ENCODE data around the gene APOA4. TPM values are rescaled to one million over a fixed set of nuclear protein-coding genes. Genes with fewer than 3 reads are reported as not detected.

The APOA4 gene
- total RNA-seq, 4 donors from 2014 or later: not detected

DNA sequence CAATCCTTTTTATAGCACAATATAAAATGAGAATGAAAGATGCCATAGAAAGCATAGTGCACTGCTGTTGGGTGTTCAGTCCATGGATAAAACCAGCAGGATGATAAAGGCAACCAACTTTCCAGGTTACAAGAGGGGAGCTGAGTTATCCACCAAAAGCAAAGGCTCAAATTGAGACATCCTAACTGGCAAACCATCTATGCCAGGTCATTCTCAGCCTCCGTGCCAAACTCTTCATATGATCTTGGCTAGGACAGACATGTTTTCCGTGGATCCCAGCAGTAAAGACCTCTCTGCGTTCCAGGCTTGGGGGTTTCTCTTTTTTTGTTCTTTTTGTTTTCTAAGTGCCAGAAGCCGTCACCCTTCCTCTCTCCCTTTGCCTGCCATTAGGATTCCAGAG lies 21.6 kb upstream of the APOA4 start:
- Histone ChIP-seq H3K9me3 (no peaks in the 10 kb centered on the region), H3K36me3 (no peaks in the 10 kb centered on the region), H3K27me3 (no peaks in the 10 kb centered on the region), H3K27ac (no peak overlapping the region), H3K4me1 (no peaks in the 10 kb centered on the region), H3K4me3 (no peak overlapping the region)
- intact Hi-C loops (cut with DNase I; ENCODE audit: low total_unique reads): no loop called here
- TF ChIP-seq, protein P1, sequence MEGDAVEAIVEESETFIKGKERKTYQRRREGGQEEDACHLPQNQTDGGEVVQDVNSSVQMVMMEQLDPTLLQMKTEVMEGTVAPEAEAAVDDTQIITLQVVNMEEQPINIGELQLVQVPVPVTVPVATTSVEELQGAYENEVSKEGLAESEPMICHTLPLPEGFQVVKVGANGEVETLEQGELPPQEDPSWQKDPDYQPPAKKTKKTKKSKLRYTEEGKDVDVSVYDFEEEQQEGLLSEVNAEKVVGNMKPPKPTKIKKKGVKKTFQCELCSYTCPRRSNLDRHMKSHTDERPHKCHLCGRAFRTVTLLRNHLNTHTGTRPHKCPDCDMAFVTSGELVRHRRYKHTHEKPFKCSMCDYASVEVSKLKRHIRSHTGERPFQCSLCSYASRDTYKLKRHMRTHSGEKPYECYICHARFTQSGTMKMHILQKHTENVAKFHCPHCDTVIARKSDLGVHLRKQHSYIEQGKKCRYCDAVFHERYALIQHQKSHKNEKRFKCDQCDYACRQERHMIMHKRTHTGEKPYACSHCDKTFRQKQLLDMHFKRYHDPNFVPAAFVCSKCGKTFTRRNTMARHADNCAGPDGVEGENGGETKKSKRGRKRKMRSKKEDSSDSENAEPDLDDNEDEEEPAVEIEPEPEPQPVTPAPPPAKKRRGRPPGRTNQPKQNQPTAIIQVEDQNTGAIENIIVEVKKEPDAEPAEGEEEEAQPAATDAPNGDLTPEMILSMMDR (IDR thresholded peaks at IDR 0.05): no peak
- no peak for TF ChIP-seq POLR2A (IDR thresholded peaks at IDR 0.05)
- DNase-seq: no peak

DNA sequence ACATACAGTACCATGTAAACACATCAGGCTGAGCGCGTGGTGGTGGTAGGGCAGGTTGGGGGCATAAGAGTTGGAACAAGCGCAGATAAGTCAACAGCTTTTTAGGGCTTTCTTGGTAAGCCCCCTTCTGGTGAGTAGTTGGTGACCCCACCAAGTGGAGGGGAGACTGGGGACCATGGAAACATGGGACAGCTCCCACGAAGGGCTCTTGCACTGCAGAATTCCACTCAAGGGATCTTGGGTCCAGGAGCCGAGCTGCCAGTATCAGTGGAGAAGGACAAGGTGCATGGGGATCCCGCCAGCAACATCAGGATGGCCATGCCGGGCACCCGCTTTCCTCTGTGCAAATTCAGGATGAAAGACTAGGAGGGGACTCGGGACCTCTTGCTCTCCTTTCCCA lies 20.6 kb upstream of the APOA4 start:
- no peaks in the 10 kb centered on the region for H3K4me1 ChIP-seq
- H3K27me3 ChIP-seq: no peaks in the 10 kb centered on the region
- intact Hi-C loops (cut with DNase I; ENCODE audit: low total_unique reads): no loop called here
- H3K36me3 ChIP-seq: no peaks in the 10 kb centered on the region
- H3K9me3 ChIP-seq: no peaks in the 10 kb centered on the region
- H3K27ac ChIP-seq: no peak overlapping the region
- TF ChIP-seq, protein P1 (IDR thresholded peaks at IDR 0.05): no peak
- TF ChIP-seq POLR2A (IDR thresholded peaks at IDR 0.05): no peak
- DNase-seq: no peak
- H3K4me3 ChIP-seq: no peak overlapping the region

DNA sequence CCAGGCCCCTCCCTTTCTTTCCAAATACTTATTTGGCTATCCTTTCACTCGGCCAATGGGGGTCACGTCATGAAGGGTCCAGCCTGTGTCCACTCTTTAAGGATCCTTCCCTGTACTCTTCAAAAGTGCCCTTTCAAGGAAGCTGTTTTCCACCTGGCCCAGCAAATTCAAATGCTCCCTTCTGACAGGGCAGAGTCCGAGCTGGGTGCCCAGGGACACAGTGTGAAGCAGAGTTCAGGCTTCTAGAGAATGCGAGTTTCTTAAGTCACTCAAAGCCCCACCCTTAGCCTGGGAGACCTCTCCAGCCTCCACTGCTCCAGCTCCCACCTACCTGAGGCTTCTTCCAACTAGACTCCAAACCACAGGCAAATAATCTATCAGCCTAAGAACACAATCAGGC lies 19.8 kb upstream of the APOA4 start:
- DNase-seq: no peak
- intact Hi-C loops (cut with DNase I; ENCODE audit: low total_unique reads): no loop called here
- no peaks in the 10 kb centered on the region for H3K27me3 ChIP-seq
- TF ChIP-seq POLR2A (IDR thresholded peaks at IDR 0.05): no peak
- TF ChIP-seq, protein P1 (IDR thresholded peaks at IDR 0.05): no peak
- no peaks in the 10 kb centered on the region for H3K9me3 ChIP-seq
- H3K4me1 ChIP-seq: no peaks in the 10 kb centered on the region
- H3K27ac ChIP-seq: no peak overlapping the region
- no peak overlapping the region for H3K4me3 ChIP-seq
- no peaks in the 10 kb centered on the region for H3K36me3 ChIP-seq

DNA sequence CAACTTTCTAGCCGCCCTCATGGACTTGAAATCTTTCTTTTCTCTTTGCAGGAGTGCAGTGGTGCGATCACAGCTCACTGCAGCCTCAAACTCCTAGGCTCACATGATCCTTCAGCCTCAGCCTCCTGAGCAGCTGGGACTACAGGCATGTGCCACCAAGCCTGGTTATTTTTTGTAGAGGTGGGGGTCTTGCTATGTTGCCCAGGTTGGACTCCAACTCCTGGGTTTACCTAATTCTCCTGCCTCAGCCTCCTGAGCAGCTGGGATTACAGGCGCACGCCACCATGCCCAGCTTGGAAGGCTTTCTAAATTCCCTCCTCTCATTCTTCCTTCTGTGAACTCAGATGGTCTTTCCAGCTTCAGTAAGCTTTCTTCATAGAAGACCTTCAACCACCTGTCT lies 19.0 kb upstream of the APOA4 start:
- H3K4me1 ChIP-seq: no peaks in the 10 kb centered on the region
- no peak for DNase-seq
- TF ChIP-seq, protein P1 (IDR thresholded peaks at IDR 0.05): no peak
- TF ChIP-seq POLR2A (IDR thresholded peaks at IDR 0.05): no peak
- H3K4me3 ChIP-seq: no peak overlapping the region
- no peaks in the 10 kb centered on the region for H3K27me3 ChIP-seq
- H3K9me3 ChIP-seq: no peaks in the 10 kb centered on the region
- intact Hi-C loops (cut with DNase I; ENCODE audit: low total_unique reads): no loop called here
- H3K36me3 ChIP-seq: no peaks in the 10 kb centered on the region
- no peak overlapping the region for H3K27ac ChIP-seq

DNA sequence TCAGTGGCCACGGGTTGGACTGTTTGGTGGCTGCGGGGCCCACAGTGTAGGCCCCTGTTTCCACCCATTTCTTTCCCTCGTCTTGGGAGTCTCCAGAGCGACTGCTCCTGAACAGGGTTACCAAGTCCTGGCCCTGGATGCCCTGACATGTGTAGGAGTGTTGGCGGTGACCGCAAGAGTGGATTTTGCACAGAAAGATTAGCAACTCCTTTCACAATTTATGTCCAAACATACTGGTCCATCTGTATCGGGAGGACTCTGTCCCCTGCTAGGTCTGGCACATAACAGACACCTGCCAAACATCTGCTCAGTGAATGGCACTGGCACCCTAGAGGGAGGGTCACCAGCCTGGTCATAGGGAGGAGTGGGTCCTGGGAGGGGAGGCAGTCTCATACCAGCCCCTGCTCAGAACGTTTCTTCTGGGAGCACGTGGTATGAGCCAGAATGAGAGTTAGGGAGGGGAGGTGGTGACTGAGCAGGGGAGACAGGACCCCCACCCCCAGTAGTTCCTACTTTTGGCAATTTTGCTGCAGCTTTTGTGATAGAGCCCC lies 17.7 kb upstream of the APOA4 start:
- Histone ChIP-seq H3K9me3 (no peaks in the 10 kb centered on the region), H3K4me1 (no peaks in the 10 kb centered on the region), H3K27me3 (no peaks in the 10 kb centered on the region), H3K4me3 (no peak overlapping the region), H3K27ac (no peak overlapping the region), H3K36me3 (no peaks in the 10 kb centered on the region)
- intact Hi-C loops (cut with DNase I; ENCODE audit: low total_unique reads): no loop called here
- no peak for DNase-seq
- TF ChIP-seq, protein P1 (IDR thresholded peaks at IDR 0.05): no peak
- TF ChIP-seq POLR2A (IDR thresholded peaks at IDR 0.05): no peak

All from uterus (tissue), 4 donors.